AG04450 (cell line): Measurements from ENCODE around the gene OR11A1. TPM values are rescaled to one million over a fixed set of nuclear protein-coding genes. Genes with fewer than 3 reads are reported as not detected.
"Not testable (repeated sequence)": the region's sequence is repeated elsewhere in the genome, so short reads cannot be mapped to it uniquely, and the experiment has no call there.

Experiments
- CTCF ChIA-PET: fragments of 300-600, 350-600 bp; formaldehyde crosslinking; extraction: SDS; loops from one replicate; lab custom pipeline; 2022; ENCODE audit warnings: antibody characterized with exemption, inconsistent platforms; lab: Charles Lee
- POLR2A ChIA-PET: fragments of 350-600 bp; formaldehyde crosslinking; extraction: SDS; loops from one replicate; lab custom pipeline; 2021; ENCODE audit warnings: antibody characterized with exemption, inconsistent platforms; lab: Yijun Ruan, JAX
- DNase-seq: peaks from one replicate; pipeline ENCODE4 v3.0.0-alpha.2; 2011; ENCODE audit warnings: low read depth, low spot score
- H3K27ac ChIP-seq: one replicate; pipeline ENCODE4 v1.5.1; 2012; ENCODE audit warnings: low read depth, low read length, control low read depth
- H3K27me3 ChIP-seq: one replicate; pipeline ENCODE4 v1.6.0; 2012; ENCODE audit warnings: low read length; ENCODE audit not compliant: control insufficient read depth, insufficient read depth
- H3K4me3 ChIP-seq: 2 replicates; pipeline ENCODE4 v1.5.1; 2011; ENCODE audit warnings: mild to moderate bottlenecking, low read depth, low read length, control low read depth
- H3K9me3 ChIP-seq: 2 replicates; pipeline ENCODE4 v1.5.1; 2012; ENCODE audit warnings: low read length; ENCODE audit not compliant: control insufficient read depth, insufficient read depth
- polyA plus RNA-seq: library from polyadenylated mRNA; depleted of rRNA; stranded (reverse); fragments of >200 nt; gene quantifications from 2 replicates; pipeline ENCODE4 v1.2.3, GENCODE V29; 2011
- TF ChIP-seq, protein P1 (sequence below): IDR thresholded peaks from 2 replicates; pipeline ENCODE4 v1.5.1; 2011; ENCODE audit warnings: low read depth, low read length, control low read depth, inconsistent platforms

OR11A1 gene
- polyA plus RNA-seq, 1 experiment, result not detected

DNA sequence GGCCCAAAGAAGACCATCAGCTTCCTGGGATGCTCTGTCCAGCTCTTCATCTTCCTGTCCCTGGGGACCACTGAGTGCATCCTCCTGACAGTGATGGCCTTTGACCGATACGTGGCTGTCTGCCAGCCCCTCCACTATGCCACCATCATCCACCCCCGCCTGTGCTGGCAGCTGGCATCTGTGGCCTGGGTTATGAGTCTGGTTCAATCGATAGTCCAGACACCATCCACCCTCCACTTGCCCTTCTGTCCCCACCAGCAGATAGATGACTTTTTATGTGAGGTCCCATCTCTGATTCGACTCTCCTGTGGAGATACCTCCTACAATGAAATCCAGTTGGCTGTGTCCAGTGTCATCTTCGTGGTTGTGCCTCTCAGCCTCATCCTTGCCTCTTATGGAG lies 5.2 kb upstream of the OR11A1 start:
- POLR2A ChIA-PET, result no interaction called here
- Histone ChIP-seq H3K27me3 (no peaks in the 10 kb centered on the region), H3K27ac (no peak overlapping the region), H3K4me3 (no peak overlapping the region), H3K9me3 (peaks cover 4% of the 10 kb centered on the region)
- no peak for DNase-seq
- CTCF ChIA-PET, result no interaction called here
- TF ChIP-seq, protein P1, sequence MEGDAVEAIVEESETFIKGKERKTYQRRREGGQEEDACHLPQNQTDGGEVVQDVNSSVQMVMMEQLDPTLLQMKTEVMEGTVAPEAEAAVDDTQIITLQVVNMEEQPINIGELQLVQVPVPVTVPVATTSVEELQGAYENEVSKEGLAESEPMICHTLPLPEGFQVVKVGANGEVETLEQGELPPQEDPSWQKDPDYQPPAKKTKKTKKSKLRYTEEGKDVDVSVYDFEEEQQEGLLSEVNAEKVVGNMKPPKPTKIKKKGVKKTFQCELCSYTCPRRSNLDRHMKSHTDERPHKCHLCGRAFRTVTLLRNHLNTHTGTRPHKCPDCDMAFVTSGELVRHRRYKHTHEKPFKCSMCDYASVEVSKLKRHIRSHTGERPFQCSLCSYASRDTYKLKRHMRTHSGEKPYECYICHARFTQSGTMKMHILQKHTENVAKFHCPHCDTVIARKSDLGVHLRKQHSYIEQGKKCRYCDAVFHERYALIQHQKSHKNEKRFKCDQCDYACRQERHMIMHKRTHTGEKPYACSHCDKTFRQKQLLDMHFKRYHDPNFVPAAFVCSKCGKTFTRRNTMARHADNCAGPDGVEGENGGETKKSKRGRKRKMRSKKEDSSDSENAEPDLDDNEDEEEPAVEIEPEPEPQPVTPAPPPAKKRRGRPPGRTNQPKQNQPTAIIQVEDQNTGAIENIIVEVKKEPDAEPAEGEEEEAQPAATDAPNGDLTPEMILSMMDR, result no peak

DNA sequence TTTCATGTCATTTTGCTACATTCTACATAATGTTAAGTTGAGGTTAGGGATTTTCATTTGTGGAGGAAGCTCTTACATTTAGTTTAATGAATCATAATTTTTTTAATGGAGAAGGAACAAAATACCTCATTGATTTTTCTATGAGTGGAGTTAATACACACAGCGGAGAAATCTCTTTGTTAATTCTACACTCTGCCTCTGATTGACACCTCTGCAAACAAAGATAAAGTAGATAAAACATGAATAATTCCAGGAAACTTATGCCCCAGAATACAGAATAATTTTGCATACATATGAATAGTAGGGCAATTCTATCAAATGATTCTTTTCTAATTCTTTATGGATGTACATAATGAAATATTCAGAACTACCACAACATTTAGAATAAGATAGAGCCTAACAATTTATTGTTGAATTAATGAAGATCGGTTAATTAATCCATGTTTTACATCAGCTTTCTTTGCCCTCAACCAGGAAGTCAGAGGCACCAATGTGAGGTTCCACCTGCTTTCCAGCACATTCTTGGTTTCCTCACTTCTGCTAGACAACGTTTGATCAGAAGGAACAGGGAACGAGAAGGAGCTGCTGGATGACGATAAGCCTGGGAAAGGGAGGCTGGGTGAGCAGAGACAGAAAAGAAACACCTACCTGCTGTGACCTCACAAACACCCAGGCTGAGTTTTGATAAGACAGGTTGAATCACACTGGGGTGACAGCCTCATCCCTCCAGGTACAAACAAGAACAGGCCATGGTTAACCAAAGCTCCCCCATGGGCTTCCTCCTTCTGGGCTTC lies 4.3 kb upstream of the OR11A1 start:
- POLR2A ChIA-PET, result no interaction called here
- H3K4me3 ChIP-seq, result no peak overlapping the region
- TF ChIP-seq, protein P1, result no peak
- no peak for DNase-seq
- no peaks in the 10 kb centered on the region for H3K27me3 ChIP-seq
- CTCF ChIA-PET, result no interaction called here
- no peak overlapping the region for H3K27ac ChIP-seq
- peaks cover 4% of the 10 kb centered on the region for H3K9me3 ChIP-seq

DNA sequence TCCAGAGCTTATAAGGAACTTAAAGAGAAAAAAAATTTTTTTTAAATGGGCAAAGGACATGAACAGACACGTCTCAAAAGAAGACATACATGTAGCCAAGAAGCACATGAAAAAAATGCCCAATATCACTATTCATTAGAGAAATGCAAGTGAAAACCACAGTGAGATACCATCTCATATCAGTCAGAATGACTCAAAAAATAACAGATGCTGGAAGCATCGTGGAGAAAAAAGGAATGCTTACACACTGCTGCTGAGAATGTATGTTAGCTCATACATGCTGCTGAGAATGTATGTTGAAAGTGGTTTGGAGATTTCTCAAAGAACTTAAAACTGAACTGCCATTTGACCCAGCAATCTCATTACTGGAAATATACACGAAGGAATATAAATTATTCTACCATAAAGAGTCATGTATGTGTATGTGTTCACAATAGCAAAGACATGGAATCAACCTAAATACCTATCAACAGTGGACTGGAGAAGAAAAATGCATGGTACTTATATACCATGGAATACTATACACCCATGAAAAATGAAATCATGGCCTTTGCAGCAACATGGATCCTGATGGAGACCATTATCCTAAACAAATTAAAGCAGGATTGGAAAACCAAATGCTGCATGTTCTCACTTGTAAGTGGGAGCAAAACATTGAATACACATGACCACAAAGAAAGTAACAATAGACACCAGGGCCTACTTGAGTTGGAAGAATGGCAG lies 5.2 kb downstream of the OR11A1 start:
- no peak overlapping the region for H3K27ac ChIP-seq
- no peak for DNase-seq
- ChIA-PET CTCF (no interaction called here), POLR2A (no interaction called here)
- H3K4me3 ChIP-seq, result no peak overlapping the region
- TF ChIP-seq, protein P1, result no peak
- H3K27me3 ChIP-seq, result no peaks in the 10 kb centered on the region
- H3K9me3 ChIP-seq, result peaks cover 10% of the 10 kb centered on the region

DNA sequence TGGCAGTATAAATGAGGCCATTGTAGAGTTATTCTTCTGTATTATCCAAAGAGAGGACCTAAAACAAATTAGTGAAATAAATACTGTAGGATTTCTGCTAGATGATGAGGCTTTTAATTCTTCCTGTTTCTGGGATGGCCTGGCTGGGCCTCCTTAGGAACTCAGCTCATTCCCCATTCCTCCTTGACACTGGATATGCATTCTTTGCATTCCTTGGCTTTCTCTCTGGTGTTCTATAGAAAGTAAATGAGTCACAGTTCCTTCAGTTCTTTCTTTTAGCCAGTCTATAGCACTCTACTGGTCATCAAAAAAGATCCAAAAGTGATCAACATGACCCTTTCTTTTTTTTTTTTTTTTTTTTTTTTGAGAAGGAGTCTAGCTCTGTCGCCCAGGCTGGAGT lies 9.2 kb downstream of the OR11A1 start:
- Histone ChIP-seq H3K4me3 (no peak overlapping the region), H3K27me3 (no peaks in the 10 kb centered on the region), H3K9me3 (peaks cover 12% of the 10 kb centered on the region; the same call in 1 of the 2 replicates), H3K27ac (no peak overlapping the region)
- TF ChIP-seq, protein P1, result no peak
- ChIA-PET POLR2A (no interaction called here), CTCF (no interaction called here)
- DNase-seq, result no peak

DNA sequence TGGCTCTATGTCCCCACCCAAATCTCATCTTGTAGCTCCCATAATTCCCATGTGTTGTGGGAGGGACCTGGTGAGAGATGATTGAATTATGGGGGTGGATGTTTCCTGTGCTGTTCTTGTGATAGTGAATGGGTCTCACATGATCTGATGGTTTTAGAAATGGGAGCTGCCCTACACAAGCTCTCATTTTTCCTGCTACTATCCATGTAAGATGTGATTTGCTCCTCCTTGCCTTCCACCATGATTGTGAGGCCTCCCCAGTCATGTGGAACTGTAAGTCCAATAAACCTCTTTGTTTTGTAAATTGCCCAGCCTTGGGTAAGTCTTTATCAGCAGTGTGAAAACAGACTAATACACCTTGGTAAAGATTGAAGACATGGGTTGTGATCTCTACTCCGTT lies 12.8 kb downstream of the OR11A1 start:
- H3K4me3 ChIP-seq, result not testable (repeated sequence)

More for the DNA sequence above, 12.8 kb downstream of the OR11A1 start:
- CTCF ChIA-PET, H3K27ac ChIP-seq, H3K27me3 ChIP-seq, POLR2A ChIA-PET, DNase-seq: not testable (repeated sequence)
- peaks cover 16% of the 10 kb centered on the region for H3K9me3 ChIP-seq
